HG02840 (cell line): Measurements from ENCODE around the gene NSDHL.
"Not testable (repeated sequence)": the region's sequence is repeated elsewhere in the genome, so short reads cannot be mapped to it uniquely, and the experiment has no call there.

Experiments used
- ATAC-seq: cut with Tn5 transposase; IDR thresholded peaks from one replicate; pipeline ENCODE4 v1.9.1; 2021; ENCODE audit warnings: mild to moderate bottlenecking, moderate library complexity, moderate number of reproducible peaks; ENCODE audit not compliant: unreplicated experiment, low FRiP score

The NSDHL gene

DNA sequence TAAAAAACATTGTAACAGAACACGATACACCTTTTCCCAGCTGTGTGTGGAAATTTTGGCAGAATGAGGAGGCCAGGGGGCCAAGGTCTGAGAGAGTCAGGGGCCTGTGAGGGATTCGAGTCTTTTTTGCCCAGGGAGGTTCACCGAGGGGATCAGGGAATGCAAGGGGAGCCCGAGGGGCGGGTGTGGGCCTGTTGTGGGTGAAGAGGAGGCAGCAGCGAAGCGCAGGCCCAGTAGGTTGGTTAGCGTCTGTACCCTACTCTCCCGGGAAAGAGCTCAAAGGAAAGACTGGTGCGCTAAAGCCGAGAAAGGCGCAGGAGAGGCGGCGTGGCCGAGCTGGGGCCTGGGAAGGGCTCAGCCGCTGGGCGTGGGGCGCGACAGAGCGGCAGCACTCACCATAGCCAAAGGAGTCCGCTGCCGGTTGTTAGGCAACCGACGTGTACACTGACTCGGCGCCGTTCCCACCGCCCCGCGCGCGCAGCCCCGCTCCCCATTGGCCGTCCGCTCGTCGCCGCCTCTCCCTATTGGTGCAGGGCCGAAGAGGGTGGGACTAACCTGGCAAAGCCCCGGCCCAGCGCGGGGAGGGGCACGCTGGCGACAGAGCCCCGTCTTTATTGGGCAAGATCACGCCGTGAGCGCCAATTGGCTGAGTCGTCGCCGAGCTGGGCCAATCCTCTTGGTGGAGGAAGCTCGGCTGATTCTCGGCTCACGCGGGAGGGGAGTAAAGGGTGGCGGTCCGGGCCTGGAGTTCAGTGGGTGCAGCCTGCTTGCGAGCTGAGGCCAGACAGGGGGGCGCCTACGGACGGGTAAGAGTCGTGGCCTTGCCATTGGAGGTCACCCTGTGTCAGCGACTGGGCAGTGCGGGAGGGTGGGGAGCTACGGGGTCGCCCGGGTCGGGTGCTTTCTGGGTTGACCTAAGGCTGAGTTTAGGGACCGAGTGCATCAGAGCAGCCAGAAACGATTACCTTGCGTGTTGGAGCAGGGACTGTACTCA lies at the start of gene NSDHL, which contains the start of gene CETN2:
TSS of gene NSDHL (plus strand) at position 752 of the 994 bp plus-strand sequence. CDS start 15,262 bp downstream, outside the sequence.
TSS of gene CETN2 (minus strand) at position 446 of the 994 bp plus-strand sequence. CDS start at position 399, 47 bp downstream.
- peak; percentile 98 for ATAC-seq

DNA sequence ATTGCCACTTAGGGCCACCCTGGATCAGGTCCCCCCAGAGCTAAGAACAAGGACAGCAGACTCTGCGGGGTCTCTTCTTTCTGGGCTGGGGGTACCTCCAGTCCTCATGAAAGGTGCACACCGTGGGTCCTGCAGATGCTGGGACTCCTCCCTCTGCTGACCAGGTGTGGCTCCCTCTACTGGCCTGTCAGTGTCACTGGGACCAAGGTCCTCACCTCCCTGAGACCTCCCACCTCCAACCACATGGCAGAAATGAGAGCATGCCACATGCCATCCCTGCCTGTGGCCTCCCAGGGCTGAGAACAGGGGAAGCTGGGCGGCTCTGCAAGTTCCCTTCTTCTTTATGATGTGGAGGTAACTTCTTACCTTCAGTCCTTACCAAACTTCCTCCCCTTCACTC lies 43.8 kb upstream of the NSDHL start:
- peak; percentile 82 for ATAC-seq

DNA sequence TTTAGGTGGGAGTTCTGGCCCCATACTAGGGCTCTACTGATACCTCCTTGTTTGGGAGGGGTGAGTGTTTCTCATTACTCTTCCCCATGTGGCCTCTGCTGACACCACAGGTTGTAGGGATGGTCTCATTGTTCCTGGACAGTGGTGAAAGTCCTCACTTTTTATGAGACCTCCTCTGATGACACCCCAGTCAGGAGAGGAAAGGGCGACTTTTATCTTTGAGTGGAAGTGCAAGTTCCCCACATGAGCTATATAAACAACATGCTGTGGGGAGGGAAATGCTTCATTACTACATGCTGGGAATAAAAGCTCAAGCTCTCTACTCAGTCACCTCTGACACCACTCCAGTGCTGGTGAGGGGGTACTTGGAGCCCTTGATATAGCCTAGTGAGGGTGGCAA lies 31.9 kb upstream of the NSDHL start:
- no peak for ATAC-seq

DNA sequence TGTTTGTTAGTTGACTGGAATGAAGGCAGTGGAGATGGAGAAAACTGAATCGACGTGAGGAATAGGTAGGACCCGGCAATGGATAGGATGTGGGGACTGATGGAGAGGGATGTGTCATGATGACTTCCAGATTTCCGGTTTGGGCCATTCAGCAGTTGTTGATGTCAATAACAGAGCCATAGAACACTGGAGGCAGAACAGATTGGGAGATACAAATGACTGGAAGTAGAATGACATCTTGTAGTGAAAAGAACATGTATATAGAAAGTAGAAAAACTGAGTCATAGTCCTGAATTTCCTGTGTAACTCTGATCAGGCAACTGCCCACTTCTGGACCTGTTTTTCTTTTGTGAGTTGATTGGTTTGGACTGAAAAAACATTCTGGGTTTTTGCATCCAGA lies 24.8 kb upstream of the NSDHL start:
- ATAC-seq, result no peak

DNA sequence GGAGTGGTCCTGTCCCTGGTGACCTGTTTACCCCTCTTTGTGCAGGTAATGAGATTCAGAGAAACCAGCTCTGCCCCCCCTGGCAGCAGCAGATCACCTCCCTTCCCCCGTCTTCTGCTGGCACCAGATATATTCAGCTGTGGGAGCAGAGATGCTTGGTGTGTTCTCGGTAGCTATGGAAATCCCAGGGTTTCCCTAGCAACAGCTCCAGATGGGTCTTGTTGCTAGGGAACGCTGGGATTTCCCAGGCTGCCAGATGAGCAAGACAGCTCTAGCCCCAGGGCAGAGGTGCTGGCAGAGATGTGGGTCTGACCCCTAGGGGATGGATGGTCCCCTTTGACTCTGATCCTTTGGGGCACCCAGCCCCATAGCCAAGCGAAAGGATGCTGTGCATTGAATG lies 20.5 kb upstream of the NSDHL start:
- no peak for ATAC-seq

DNA sequence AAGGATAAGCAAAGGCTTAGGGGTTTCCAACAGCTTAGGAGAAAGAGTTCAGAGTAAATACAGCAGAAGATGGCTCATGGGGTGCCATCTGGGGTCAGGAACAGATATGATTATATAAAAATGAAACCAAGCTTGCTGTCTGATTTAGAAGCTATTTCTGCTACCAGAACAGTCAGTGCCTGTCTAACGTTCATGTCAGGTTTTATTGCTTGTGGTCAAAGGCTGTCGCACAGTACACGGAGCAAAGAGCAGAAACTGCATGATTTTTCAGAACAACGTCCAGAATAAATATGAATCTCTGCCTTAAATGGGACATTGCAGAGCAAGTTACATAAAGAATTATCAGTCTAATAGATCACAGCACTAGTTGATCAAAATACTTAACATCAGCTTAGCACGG lies 17.7 kb upstream of the NSDHL start:
- ATAC-seq, result no peak

DNA sequence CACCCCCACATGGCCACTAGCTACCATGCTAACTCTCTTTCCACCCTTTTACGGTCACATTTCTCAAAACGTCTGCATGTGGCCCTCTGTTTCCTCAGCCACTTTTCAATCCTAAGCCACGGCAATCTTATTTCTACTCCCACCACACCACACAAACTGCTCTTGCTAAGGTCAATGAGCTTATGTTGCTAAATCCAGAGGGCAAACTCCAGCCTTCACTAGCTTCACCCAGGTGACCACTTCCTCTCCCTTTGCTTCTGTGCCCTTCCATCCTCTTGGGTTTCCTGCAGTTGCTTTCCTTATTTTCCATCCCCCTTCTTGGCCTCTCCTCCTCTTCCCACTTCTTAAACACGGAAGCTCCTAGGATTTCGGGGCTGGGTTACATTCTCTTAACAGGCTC lies 16.8 kb upstream of the NSDHL start:
- ATAC-seq, result no peak

DNA sequence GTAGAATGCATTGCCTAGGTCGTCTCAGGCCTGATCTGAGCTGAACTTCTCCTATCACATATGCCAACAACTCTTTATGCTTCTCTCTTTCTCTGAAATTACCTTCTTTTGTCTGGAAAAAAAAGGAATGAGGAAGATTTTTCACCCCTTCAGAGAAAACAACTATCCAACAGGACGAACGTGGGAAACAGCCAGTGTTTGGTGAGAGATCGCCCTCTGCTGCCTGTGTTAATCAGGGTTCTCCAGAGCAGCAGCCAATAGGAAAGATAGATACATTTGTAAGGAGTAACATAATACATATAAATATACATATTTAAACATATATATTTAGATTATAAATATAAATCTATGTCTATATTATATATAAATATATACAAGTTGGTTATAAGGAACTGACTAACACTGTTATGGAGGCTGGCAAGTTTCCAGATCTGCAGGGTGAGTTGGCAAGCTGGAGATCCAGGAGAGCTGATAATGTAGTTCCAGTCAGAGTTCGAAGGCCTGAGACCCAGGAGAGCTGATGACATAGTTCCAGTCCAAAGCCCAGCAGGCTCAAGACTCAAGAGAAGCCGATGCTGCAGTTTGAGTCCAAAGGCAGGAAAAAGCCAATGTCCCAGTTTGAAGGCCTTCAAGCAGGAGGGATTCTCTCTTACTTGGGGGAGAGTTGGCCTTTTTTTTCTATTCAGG lies 13.6 kb upstream of the NSDHL start:
- no peak for ATAC-seq

DNA sequence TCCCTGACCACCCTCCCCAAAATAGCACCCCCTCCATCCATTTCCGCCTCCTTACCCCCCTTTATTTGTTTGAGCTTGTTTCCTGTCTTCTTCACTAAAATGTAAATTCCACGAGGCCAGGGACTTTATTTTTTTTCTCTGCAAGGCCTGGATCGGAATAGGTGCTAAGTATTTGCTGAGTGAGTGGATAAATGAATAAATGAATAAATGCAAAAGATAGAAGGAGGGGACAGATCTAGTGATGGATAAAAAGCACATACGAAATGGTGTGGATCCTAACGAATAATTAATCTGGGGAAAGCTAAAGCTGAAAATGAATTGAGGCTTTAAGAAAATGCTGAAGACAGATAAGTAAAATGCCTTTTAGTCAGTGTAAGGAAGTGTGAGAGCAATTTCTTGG lies 12.5 kb upstream of the NSDHL start:
- ATAC-seq, result no peak

DNA sequence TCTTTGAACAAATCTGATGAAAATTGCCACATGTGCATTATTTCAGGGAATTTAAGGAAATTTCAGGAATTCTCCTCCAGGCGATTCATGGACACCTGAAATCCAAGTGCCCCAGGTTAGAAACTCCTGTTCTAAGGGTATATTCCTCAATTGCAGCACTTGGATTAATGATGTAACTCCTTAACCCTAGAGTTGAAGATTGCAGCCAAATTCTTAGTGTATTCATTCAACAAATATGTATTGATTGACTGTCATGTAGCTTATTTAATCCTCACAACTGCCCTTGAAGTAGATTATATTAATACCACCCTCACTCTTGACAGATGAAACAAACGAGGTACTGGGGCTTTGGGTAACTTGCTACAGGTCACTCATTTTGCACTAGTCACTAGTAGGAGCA lies 11.6 kb upstream of the NSDHL start:
- no peak for ATAC-seq

DNA sequence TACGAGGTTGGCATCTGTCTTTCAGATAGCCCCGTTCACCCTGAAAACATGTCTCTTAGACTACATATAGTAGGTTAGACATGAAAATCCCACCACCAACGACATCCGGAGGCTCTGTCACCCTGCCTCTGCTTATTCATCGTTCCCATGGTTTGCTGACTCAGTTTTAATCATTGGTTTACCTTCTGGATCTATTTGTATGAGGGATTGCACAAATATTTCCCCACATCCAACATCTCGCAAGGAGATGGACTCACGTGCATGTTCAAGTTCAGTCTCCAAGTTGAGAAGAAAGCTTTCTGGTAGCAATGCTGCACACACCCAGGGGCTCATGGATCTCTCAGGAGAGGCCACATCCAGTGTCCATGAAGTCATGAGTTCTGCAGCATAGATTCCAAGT lies 11.1 kb upstream of the NSDHL start:
- ATAC-seq, result no peak

DNA sequence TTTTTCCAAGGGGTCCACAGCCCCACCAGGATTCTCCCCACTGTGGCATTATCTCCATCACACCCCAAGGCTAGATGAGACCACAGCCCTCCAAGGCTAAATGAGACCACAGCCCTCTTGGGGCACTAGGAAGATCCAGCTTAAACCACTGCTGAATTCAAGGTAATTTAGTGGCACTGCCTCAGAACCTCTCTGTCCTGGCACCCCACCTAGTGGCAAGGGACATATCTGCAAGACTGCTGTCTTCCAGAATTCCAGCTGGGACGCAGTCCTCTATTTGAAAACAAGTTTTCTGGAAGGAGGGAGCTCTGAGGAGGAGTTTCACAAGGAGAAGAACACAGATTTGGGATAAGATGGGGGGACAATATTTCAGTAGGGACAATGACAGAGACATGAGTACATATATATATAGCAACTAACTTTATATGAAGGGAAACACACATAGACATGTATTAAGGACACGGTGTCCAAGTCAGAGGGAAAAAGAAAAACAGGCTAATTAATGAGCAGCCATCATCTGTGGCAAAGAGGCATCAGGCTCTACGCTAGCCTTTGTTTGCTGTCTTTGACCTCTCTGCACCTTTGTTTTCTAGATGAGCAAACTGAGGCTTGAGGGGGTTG lies 9.6 kb upstream of the NSDHL start:
- ATAC-seq, result no peak

DNA sequence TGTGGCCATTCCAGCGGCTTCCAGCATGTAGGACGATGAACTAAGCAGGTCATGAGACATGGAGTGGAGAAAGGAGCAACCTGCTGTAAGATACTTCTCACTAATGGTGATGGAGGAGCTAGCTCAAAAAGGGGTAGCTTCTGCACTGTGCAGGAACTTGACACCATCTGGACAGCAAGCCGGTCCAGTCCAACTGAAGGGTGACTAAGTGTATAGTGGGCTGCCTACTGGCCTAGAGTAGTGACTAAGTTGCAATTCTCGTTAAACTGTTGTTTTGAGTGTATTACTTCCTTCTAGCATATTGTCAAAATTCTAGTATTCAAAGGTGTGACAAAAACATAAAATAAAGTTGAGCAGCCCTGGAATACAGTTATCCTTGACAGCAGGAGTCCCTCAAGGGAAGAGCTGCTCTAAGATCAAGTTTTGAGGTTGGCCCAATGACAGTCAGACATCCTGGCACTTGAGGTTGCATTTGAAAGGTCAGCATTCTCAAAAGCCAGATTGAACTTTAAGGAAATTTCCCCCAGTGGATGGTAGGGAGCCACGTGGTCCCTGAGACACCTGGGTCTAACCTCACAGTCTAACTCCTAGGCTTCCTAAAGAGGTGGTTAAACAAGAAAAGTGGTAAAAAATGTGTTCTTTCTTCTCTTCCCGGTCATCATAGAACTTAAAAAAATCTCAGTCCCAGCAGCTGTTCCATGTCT lies 8.3 kb upstream of the NSDHL start:
- ATAC-seq, result no peak

DNA sequence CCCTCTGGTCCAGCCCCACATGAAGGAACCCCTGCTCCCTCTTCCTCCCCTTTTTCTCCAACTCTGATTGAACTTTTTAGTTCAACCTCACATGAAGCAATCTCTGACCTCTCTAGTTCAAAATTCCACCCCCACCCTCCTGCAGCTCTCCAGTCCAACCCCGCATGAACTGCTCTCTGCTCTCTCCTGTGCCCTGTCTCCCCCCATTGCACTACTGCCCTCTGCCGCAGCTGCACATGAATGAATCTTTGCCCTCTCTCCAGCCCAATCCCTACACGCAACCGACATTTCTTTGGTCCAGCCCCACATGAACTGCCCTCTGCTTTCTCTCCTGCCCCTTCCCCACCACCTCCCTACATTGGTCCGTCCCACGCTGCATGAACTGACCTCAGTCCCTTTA lies 7.2 kb upstream of the NSDHL start:
- no peak for ATAC-seq

DNA sequence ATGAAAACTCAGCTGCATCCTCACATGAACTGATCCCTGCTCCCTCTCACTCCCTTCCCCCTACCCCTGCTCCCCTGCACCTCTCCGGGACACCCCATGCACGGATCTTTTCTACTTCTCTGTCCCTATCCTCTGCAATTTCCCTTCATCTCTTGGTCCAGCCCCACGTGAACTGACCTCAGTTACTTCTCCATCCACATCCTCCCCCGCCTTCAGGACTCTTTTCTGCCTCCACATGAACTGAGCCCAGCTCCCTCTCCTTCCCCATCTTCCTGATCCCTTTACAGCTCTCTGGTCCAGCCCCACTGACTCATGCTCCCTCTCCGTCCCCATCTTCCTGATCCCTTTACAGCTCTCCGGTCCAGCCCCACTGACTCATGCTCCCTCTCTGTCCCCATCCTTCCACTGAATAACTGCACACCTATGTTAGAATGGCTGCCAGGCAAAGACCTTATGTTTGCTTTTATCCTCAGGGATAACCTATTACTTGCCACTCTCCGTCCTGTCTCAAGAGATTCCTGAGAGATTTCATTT lies 6.0 kb upstream of the NSDHL start:
- no peak for ATAC-seq

DNA sequence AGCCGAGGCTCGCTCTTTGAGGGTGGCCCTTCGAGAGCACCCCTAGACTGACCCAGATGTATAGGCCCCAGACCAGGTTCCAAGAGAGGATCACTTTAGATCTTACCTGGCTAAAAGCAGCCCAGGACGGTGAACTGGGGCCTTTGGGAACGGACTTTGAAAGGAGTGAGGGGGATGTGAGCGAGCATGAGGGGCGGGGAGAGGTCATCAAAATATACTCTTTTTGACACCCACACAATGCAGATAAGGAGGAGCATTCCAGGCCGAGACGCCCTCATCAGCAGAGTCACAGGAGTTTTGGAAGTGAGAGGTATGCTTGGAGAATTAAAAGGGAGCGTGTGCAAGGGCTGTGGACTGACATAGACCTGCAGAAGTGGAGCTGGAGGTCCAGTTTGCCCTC lies 528 bp downstream of the NSDHL start:
- ATAC-seq, result no peak

DNA sequence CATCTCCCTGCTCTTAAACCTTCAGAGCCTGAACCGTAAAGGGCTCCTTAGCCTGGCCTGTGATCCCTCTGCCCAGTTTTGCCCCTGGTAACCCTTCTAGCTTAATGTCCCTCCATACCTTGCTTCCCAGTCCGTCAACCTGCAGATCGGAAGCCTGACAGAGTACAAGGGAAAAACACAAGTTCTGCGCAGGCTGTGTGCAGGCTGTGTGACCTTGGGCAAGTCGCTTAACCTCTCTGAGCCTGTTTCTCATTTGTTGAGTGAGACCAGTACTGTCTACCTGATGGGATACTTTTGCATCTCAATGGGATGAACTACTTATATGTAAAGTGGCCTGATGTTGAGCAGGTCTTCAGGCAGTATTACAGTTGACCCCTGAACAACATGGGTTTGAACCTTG lies 1.7 kb downstream of the NSDHL start:
- no peak for ATAC-seq

DNA sequence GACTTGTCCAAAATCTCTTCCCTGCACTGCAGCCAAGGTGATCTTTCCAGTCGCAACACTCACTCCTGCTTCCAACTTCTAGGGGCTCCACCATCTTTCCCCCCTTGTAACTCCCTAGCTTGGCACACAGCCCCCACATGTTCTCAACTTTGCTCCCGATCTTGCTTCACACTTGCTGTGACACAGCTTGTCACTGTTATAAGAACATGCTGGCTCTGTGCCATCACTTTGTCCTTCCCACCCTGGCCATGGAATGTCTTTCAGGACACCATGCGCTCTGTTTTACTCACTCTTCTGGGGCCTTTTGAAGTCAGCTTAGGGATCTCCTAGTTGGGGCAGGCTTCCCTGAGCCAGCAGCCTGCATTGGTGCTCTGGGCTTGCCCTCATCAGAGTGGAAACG lies 2.5 kb downstream of the NSDHL start:
- no peak for ATAC-seq

DNA sequence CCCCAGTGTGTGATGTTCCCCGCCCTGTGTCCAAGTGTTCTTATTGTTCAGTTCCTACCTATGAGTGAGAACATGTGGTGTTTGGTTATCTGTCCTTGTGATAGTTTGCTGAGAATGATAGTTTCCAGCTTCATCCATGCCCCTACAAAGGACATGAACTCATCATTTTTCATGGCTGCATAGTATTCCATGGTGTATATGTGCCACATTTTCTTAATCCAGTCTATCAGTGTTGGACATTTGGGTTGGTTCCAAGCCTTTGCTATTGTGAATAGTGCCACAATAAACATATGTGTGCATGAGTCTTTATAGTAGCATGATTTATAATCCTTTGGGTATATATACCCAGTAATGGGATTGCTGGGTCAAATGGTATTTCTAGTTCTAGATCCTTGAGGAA lies 4.6 kb downstream of the NSDHL start:
- not testable (repeated sequence) for ATAC-seq

DNA sequence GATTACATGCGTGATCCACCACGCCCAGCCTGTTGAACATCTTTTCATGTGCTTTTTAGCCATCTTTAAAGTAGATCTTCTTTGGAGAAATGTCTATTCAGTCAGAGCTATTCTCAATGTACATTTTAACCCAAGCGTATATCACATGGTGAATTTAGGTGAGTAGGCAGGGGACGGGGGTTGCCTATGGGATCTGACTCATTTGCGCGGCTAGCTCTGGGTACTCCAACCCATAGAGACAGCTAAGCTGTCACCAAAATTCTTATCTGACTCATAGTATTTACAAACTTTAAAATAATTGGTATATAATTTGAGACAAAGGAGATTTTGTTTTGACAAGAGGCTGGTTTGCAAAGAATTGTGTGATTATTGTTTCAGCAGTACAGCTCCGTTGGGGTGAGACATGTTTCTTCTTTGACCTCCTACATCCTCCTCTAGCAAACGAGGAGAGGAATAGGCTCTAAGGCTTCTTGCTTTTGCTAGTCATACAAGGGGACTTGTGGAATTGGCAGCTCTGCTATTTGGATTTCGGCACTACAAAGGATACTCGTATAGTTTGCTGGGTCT lies 12.0 kb downstream of the NSDHL start:
- no peak for ATAC-seq
